GM18519 (cell line): ENCODE measurements around the gene PRKAG2.
"Not testable (repeated sequence)": the region's sequence is repeated elsewhere in the genome, so short reads cannot be mapped to it uniquely, and the experiment has no call there.

Experiments used
- ATAC-seq: cut with Tn5 transposase; IDR thresholded peaks from one replicate; pipeline ENCODE4 v1.9.1; 2021; ENCODE audit warnings: mild to moderate bottlenecking, moderate library complexity; ENCODE audit not compliant: unreplicated experiment, low FRiP score

PRKAG2 gene

GRCh38 chr7:151586531-151587260 lies 290.2 kb downstream of the PRKAG2 start:
- ATAC-seq, result no peak

GRCh38 chr7:151585744-151586393 lies 291.0 kb downstream of the PRKAG2 start:
- ATAC-seq, result no peak

GRCh38 chr7:151581741-151582140 lies 295.2 kb downstream of the PRKAG2 start:
- ATAC-seq, result no peak

DNA sequence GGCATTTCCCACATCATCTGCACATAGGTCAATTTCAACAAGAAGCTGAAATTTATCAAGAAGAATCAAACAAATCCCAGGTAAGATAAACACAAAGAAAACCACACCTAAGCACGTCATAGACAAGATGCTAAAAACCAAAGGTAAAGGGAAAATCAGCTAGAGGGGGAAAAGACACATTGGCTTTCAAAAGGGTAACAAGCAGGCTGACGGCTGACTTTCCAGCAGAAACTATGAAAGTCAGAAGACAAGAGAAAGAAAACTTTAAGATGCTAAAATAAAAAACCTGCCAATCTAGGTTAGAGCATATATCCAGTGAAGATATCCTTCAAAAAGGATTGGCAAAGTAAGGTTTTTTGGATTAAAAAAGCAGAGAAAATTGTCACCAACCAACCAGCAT lies 297.3 kb downstream of the PRKAG2 start:
- no peak for ATAC-seq

- no peak for ATAC-seq
Observed at GRCh38 chr7:151575410-151575809, 301.5 kb downstream of the PRKAG2 start.

DNA sequence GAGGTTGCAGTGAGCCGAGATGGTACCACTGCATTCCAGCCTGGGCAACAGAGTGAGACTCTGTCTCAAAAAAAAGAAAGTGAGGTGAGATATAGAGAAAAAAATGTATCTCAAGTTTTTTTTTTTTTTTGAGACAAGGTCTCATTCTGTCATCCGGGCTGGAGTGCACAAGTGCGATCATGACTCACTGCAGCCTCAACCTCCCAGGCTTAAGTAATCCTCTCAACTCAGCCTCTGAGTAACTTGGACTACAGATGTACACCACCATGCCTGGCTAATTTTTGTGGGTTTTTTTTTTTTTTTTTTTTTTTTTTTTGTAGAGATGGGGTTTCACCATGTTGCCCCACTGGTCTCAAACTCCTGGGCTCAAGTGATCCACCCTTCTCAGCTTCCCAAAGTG lies 303.9 kb downstream of the PRKAG2 start:
- ATAC-seq, result not testable (repeated sequence)

GRCh38 chr7:151572136-151572535 lies 304.8 kb downstream of the PRKAG2 start:
- no peak for ATAC-seq

- ATAC-seq, result no peak
Observed at GRCh38 chr7:151571471-151571870, 305.4 kb downstream of the PRKAG2 start.

GRCh38 chr7:151570366-151570915 lies 306.5 kb downstream of the PRKAG2 start:
- ATAC-seq, result no peak

DNA sequence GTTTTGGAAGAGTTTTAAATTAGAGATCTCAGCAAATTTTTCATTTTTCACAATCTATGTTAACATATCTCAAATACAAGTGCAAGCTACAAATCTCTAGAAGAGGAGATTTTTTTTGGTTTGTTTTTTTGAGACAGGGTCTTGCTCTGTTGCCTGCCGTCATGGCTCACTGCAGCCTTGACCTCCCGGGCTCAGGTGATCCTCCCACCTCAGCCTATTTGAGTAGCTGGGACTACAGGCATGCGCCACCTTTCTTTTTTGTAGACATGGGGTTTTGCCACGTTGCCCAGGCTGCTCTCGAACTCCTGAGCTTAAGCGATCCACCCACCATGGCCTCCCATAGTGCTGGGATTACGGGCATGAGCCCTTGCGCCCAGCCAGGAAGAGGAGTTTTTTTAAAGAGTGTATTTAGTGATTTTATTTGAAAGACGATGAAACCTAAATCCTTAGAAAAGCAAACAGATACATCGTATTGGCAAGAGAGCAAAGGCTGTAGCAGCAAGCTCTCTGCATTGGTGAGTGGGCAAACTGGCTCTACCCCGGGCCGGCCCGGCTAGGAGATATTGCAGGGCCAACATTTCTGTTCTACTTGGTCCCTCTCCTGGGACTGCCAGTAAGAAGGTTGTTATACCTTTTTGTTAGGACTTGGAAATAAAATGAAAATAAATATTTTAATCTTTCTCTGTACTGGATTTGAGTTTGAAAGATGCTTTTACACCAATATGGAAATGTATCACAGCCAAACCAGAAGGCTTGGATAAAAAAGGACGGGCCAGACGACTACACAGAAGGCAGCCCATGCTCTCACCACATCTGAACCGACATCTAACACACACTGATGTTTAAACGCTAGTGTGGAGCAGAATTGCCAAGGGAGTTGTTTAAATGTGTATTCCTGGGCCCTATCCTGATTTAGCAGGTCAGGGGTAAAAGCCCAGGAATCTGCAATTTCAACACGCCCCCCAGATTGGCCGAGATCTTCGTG lies 307.7 kb downstream of the PRKAG2 start:
- no peak for ATAC-seq

GRCh38 chr7:151566897-151567320 lies 310.0 kb downstream of the PRKAG2 start:
- ATAC-seq, result no peak

DNA sequence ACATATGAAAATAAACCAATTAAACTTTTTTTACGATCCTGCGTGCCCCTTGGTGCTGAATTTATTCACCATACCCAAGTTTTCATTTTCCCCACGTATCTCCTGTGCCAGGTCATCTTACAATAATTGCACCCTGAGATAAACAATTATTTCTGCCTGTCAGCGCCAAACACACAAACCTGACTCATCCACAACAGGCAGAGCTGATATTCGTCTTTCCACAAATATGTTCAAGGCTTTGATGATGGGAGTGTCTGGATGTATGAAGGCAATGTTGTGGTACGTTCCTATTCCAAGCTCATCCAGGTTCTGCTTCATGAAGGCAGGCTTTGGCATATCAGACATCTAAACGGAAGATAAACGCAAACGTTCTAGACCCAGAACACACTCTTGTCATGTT lies 311.4 kb downstream of the PRKAG2 start:
- no peak for ATAC-seq

GRCh38 chr7:151560243-151560642 lies 316.7 kb downstream of the PRKAG2 start:
- no peak for ATAC-seq

DNA sequence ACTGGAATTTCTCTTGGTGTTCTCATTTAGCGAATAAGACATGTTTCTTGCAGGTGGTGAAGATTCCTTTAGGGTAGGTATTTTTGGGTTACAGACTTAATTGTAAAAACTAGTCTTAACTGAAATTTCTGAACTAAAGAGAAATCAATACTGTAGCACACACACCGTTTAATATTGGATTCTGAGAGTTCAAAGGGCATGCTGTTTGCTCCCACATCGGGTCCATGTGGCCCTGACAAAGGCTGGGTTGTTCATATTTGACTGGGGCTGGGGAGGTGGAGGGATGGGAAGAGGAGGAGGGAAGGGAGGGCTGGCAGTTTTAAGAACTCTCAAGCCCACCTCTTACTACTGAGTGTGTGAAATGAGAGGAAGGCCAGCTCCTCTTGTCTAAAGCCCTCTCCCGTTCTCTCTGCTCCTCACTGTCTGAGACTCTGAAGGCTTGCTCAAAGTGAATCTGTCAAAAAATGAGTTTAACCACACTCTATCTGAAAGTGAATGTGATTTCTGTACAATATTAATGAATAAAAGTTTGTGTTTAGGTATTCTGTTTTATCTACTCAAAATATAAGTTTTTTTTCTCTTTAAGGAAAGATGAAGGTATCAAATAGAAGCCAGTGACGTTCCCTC lies 317.2 kb downstream of the PRKAG2 start:
- no peak for ATAC-seq

GRCh38 chr7:151558575-151558974 lies 318.3 kb downstream of the PRKAG2 start:
- ATAC-seq, result no peak

- ATAC-seq, result no peak
Observed at GRCh38 chr7:151556592-151556991, 320.3 kb downstream of the PRKAG2 start.

DNA sequence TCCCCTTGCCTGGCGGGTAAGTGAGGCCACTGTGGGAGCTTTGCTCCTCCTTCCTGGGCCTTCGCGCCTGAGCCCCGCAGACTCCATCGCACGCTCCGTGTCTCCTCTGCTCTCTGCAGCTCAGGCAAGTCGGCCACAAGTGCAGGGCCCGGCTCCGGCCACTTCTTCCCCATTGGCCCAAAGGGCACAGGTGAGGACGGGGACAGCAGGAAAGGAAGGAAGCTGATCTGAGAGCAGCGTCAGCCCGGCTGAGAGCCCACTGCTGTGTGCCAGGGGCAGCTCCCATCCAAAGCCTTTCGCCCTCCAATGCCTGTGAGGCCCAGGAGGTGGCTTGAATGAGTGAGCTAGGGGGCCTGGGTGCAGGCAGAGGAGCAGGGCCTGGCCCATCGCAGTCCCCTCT lies 323.6 kb downstream of the PRKAG2 start:
- ATAC-seq, result no peak

DNA sequence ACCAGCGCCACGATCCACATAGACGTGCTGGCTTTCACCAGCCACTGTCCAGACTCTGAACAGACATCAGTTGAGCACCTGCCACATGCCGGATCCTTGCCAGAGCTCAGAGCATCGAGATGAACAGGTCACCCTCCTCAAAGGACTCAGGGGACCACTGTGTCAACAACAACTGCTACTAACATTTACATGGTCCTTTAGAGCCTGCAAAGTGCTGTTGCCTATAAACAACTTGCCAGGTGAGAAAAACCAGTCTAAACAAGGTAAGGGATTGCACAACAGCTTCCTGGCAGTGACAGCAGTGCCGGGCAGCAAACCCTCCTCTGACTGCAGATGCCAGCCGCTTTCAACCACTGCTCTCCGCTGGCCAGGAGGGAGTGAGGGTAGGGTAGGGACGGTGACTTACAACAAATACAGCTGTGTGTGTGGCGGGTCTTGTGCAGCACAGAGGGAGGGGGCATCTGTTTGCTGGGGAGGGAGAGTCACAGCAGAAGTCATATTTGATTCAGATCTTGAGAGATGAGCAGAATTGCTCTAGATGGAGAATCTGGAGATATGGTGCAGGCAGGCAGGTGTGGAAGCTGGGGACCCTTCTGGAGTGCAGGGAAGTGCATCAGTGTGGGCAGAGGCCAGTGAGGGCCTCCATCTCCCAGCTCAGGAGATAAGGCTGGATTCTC lies 324.4 kb downstream of the PRKAG2 start:
- ATAC-seq, result no peak

GRCh38 chr7:151551820-151552219 lies 325.1 kb downstream of the PRKAG2 start:
- ATAC-seq, result no peak
